IMR-90 (cell line): ENCODE measurements around the gene PSG1. TPM values are rescaled to one million over a fixed set of nuclear protein-coding genes. Genes with fewer than 3 reads are reported as not detected.
"Not testable (repeated sequence)": the region's sequence is repeated elsewhere in the genome, so short reads cannot be mapped to it uniquely, and the experiment has no call there.

Source experiments
- ATAC-seq: fragments of 200-7000 bp; cut with Tn5 transposase; 2 replicates; pipeline ENCODE4 v1.9.1; 2020; ENCODE audit warnings: low read depth, mild to moderate bottlenecking, moderate library complexity
- BruUV-seq: library from RNA; stranded (reverse); fragments of 400-500 nt; replicated peaks from 2 replicates; lab custom pipeline; 2021; lab: Mats Ljungman, UMichigan
- CTCF ChIA-PET: fragments of 300-600 bp; formaldehyde crosslinking; extraction: SDS; loops from one replicate; lab custom pipeline; 2021; ENCODE audit warnings: antibody characterized with exemption; lab: Yijun Ruan, JAX
- POLR2A ChIA-PET: fragments of 300-600 bp; sonication (Branson Sonifier 250); formaldehyde crosslinking; loops from one replicate; lab custom pipeline; 2022; ENCODE audit warnings: antibody characterized with exemption; ENCODE audit not compliant: unreplicated experiment; lab: Charles Lee
- DNase-seq: peaks from one replicate; pipeline ENCODE4 v3.0.0; 2013
- H2AFZ ChIP-seq: replicated peaks from 2 replicates; pipeline ENCODE3; 2013; ENCODE audit warnings: low read length, mild to moderate bottlenecking; ENCODE audit not compliant: poor library complexity
- H2AK5ac ChIP-seq: 2 replicates; pipeline ENCODE4 v1.6.1; 2013; ENCODE audit warnings: low read depth, low read length, inconsistent platforms
- H2AK9ac ChIP-seq: replicated peaks from 2 replicates; pipeline ENCODE3; 2013; ENCODE audit warnings: mild to moderate bottlenecking, low read depth, low read length, moderate library complexity; ENCODE audit not compliant: poor library complexity
- H2BK120ac ChIP-seq: 2 replicates; pipeline ENCODE4 v1.6.1; 2013; ENCODE audit warnings: low read depth, low read length, inconsistent platforms
- H2BK15ac ChIP-seq: 3 replicates; pipeline ENCODE4 v1.6.1; 2013; ENCODE audit warnings: low read depth, low read length, inconsistent platforms
- H2BK20ac ChIP-seq: 2 replicates; pipeline ENCODE4 v1.6.1; 2013; ENCODE audit warnings: low read depth, mild to moderate bottlenecking, inconsistent platforms, low read length, moderate library complexity
- H2BK5ac ChIP-seq: 2 replicates; pipeline ENCODE4 v1.6.1; 2013; ENCODE audit warnings: mild to moderate bottlenecking, low read depth, low read length, inconsistent platforms; ENCODE audit not compliant: poor library complexity, severe bottlenecking
- H3K14ac ChIP-seq: replicated peaks from 2 replicates; pipeline ENCODE4 v1.6.1; 2013; ENCODE audit warnings: low read depth, low read length, inconsistent platforms
- H3K18ac ChIP-seq: 2 replicates; pipeline ENCODE4 v1.6.1; 2013; ENCODE audit warnings: low read depth, low read length, control low read depth
- H3K23ac ChIP-seq: 2 replicates; pipeline ENCODE4 v1.6.1; 2013; ENCODE audit warnings: low read depth, low read length, inconsistent platforms
- H3K27ac ChIP-seq: 2 replicates; pipeline ENCODE4 v1.5.1; 2013; ENCODE audit warnings: mild to moderate bottlenecking, control low read depth, low read length; ENCODE audit not compliant: insufficient read depth
- H3K27me3 ChIP-seq: 2 replicates; pipeline ENCODE4 v1.6.1; 2013; ENCODE audit warnings: low read length; ENCODE audit not compliant: control insufficient read depth, insufficient read depth
- H3K36me3 ChIP-seq: 2 replicates; pipeline ENCODE4 v1.6.1; 2013; ENCODE audit warnings: low read length, mixed read lengths; ENCODE audit not compliant: control insufficient read depth, insufficient read depth
- H3K4ac ChIP-seq: 2 replicates; pipeline ENCODE4 v1.6.1; 2013; ENCODE audit warnings: low read depth, low read length, inconsistent platforms
- H3K4me1 ChIP-seq: 2 replicates; pipeline ENCODE4 v1.6.1; 2013; ENCODE audit warnings: low read length, mixed read lengths; ENCODE audit not compliant: control insufficient read depth, insufficient read depth
- H3K4me2 ChIP-seq: 2 replicates; pipeline ENCODE4 v1.6.1; 2013; ENCODE audit warnings: low read depth, mild to moderate bottlenecking, control low read depth, low read length, moderate library complexity
- H3K4me3 ChIP-seq: 2 replicates; pipeline ENCODE4 v1.5.1; 2013; ENCODE audit warnings: low read depth, mild to moderate bottlenecking, control low read depth, low read length, moderate library complexity; ENCODE audit not compliant: insufficient read depth
- H3K56ac ChIP-seq: 2 replicates; pipeline ENCODE4 v1.6.1; 2013; ENCODE audit warnings: low read length, inconsistent platforms; ENCODE audit not compliant: insufficient read depth; ENCODE audit errors: extremely low read depth
- H3K79me1 ChIP-seq, 2 experiments: 2 replicates each; pipeline ENCODE4 v1.6.1; 2013; ENCODE audit warnings: low read length in 2 of 2, inconsistent platforms in 1 of 2, low read depth in 1 of 2
- H3K9ac ChIP-seq: 2 replicates; pipeline ENCODE4 v1.6.1; 2013; ENCODE audit warnings: low read depth, low read length, control low read depth
- H3K9me1 ChIP-seq: 2 replicates; pipeline ENCODE4 v1.6.1; 2013; ENCODE audit warnings: low read length, inconsistent platforms; ENCODE audit not compliant: insufficient read depth
- H3K9me3 ChIP-seq: 2 replicates; pipeline ENCODE4 v1.6.1; 2013; ENCODE audit warnings: low read length; ENCODE audit not compliant: control insufficient read depth, insufficient read depth
- H4K20me1 ChIP-seq: 2 replicates; pipeline ENCODE4 v1.6.1; 2013; ENCODE audit warnings: low read length, inconsistent platforms; ENCODE audit not compliant: insufficient read depth
- H4K5ac ChIP-seq: 2 replicates; pipeline ENCODE4 v1.6.1; 2013; ENCODE audit warnings: mild to moderate bottlenecking, low read depth, low read length, control low read depth
- H4K8ac ChIP-seq, 2 experiments: 2 replicates each; pipeline ENCODE4 v1.6.1; 2013; ENCODE audit warnings: low read depth in 2 of 2, low read length in 2 of 2, control low read depth in 1 of 2, inconsistent platforms in 1 of 2
- H4K91ac ChIP-seq: 2 replicates; pipeline ENCODE4 v1.6.1; 2013; ENCODE audit warnings: low read depth, low read length, inconsistent platforms; ENCODE audit not compliant: insufficient read depth
- CEBPB ChIP-seq: IDR thresholded peaks from 2 replicates; pipeline ENCODE4 v1.6.1; 2012; ENCODE audit warnings: low read depth, low read length, improper control_type of control experiment
- MAFK ChIP-seq: IDR thresholded peaks from 2 replicates; pipeline ENCODE4 v1.6.1; 2012; ENCODE audit warnings: low read depth, low read length, improper control_type of control experiment
- NFE2L2 ChIP-seq: fragments of 150-350 bp; IDR thresholded peaks from 2 replicates; pipeline ENCODE4 v1.6.1; 2016; ENCODE audit warnings: low read depth, mild to moderate bottlenecking, low read length
- USF2 ChIP-seq: fragments of 150-350 bp; IDR thresholded peaks from 2 replicates; pipeline ENCODE4 v1.6.1; 2017; ENCODE audit warnings: mild to moderate bottlenecking, antibody characterized with exemption, low read length, low read depth
- WGBS, 2 experiments: methylation state at CpG; one replicate each; pipeline versions ENCODE4 v1.1.5 to v1.1.7; 2013; ENCODE audit warnings: missing lambda C conversion rate in 2 of 2; ENCODE audit not compliant: insufficient read length in 1 of 2; ENCODE audit errors: extremely low coverage in 2 of 2; 5-methylcytosine and 5-hydroxymethylcytosine counted together
- dilution Hi-C: fragments of 300-500 bp; cut with HindIII; formaldehyde crosslinking; loops from one replicate; pipeline ENCODE4 v1.14.3; 2018; ENCODE audit warnings: low sequenced_read_pairs; ENCODE audit not compliant: unreplicated experiment
- in situ Hi-C: fragments of 300-500 bp; cut with MboI; formaldehyde crosslinking; loops from 3 replicates; pipeline ENCODE4 v1.14.3; 2019; ENCODE audit warnings: low sequenced_read_pairs, inconsistent platforms, mixed read lengths
- intact Hi-C: fragments of 100-400 bp; cut with micrococcal nuclease; formaldehyde crosslinking; loops from 2 replicates; pipeline ENCODE4 v1.10.0; 2022
- polyA plus RNA-seq, 3 experiments: library from polyadenylated mRNA; depleted of rRNA; stranded (reverse); fragments of >200 nt; gene quantifications; 2 replicates each; pipeline ENCODE4 v1.2.3, GENCODE V29; 2012; ENCODE audit warnings: low replicate concordance in 1 of 3
- total RNA-seq: library from RNA; depleted of rRNA; stranded (reverse); fragments of >200 nt; gene quantifications from 2 replicates; pipeline ENCODE4 v1.2.3, GENCODE V29; 2012

PSG1 gene
- total and polyA plus RNA-seq, 2 of the 4 experiments (the other 2 are of a cell fraction): 0.90 to 2.5 TPM

- peak; percentile 85 for ATAC-seq
- H3K4me3 ChIP-seq, H3K4me1 ChIP-seq, H3K36me3 ChIP-seq, H3K9me3 ChIP-seq, dilution Hi-C loops, H4K20me1 ChIP-seq, POLR2A ChIA-PET, in situ Hi-C loops, H3K27me3 ChIP-seq, H2AK9ac ChIP-seq, H2AFZ ChIP-seq, H3K79me1 ChIP-seq, CTCF ChIA-PET, BruUV-seq: not testable (repeated sequence)
- Histone ChIP-seq H3K9me1 (peaks cover 13% of the 10 kb centered on the region; the same call in 1 of the 2 replicates), H4K8ac (peak overlapping the region; percentile 80 to 95), H3K56ac (peak overlapping the region; percentile 86), H3K23ac (peak overlapping the region; percentile 81; the same call in 1 of the 2 replicates), H4K91ac (peak overlapping the region; percentile 94), H3K27ac (peak overlapping the region; percentile 92), H2BK120ac (peak overlapping the region; percentile 99), H3K14ac (peak overlapping the region; percentile 85), H2BK5ac (peak overlapping the region; percentile 99), H2AK5ac (peak overlapping the region; percentile 91), H2BK15ac (peak overlapping the region; percentile 99; the same call in 2 of the 3 replicates), H3K9ac (peak overlapping the region; percentile 52; the same call in 1 of the 2 replicates), H2BK20ac (peak overlapping the region; percentile 97), H3K18ac (peak overlapping the region; percentile 95), H3K4ac (peak overlapping the region; percentile 99), H4K5ac (peak overlapping the region; percentile 84; the same call in 1 of the 2 replicates), H3K4me2 (peak overlapping the region; percentile 52; the same call in 1 of the 2 replicates)
- WGBS, 2 experiments: no CpG with 5 or more reads among the region's 5 CpGs
- peak; percentile 56; the same call in 1 of the 2 replicates for TF ChIP-seq NFE2L2
- peak; percentile 57; the same call in 1 of the 2 replicates for TF ChIP-seq MAFK
- peak; percentile 27; the same call in 1 of the 2 replicates for TF ChIP-seq USF2
- TF ChIP-seq CEBPB: peak; percentile 89
- peak; percentile 95 for DNase-seq
- intact Hi-C loops: loop anchor here (1.0 kb wide), 1 partner anchor 30 kb away; no protein-coding TSS in a partner anchor
These were observed 59.4 kb downstream of the PSG1 start for GRCh38 chr19:42819960-42820650.
